HepG2 (cell line): ENCODE results near the gene MEX3A. TPM values are rescaled to one million over a fixed set of nuclear protein-coding genes. Genes with fewer than 3 reads are reported as not detected.

Source experiments
- CBX2 ChIP-seq, 2 experiments: fragments of 200-600 bp in 1 of 2; sonication (generic); formaldehyde crosslinking in 1 of 2; IDR thresholded peaks; 2 replicates each; pipeline versions ENCODE4 v1.7.0 to v1.8.1; 2018 to 2022; ENCODE audit warnings: low read depth in 2 of 2, low read length in 1 of 2, mild to moderate bottlenecking in 1 of 2, missing genetic modification reagents in 1 of 2
- MXI1 ChIP-seq: IDR thresholded peaks from 3 replicates; pipeline ENCODE4 v1.6.1; 2012; ENCODE audit warnings: low read depth, low read length, inconsistent platforms, borderline replicate concordance
- RFX1 ChIP-seq: fragments of 450-650 bp; IDR thresholded peaks from 2 replicates; pipeline ENCODE4 v1.6.1; 2017
- TCF12 ChIP-seq, 2 experiments: fragments of 450-650 bp in 1 of 2; sonication (generic) in 1 of 2; formaldehyde crosslinking in 1 of 2; IDR thresholded peaks; 2 replicates each; pipeline versions ENCODE4 v1.6.1 to v1.8.0; 2017 to 2022; ENCODE audit warnings: antibody characterized with exemption in 1 of 2, mild to moderate bottlenecking in 1 of 2, missing genetic modification reagents in 1 of 2, moderate library complexity in 1 of 2
- ZC3H4 ChIP-seq: sonication (generic); formaldehyde crosslinking; IDR thresholded peaks from 2 replicates; pipeline ENCODE4 v1.4.0; 2020; ENCODE audit warnings: missing genetic modification reagents, borderline replicate concordance
- ZNF331 ChIP-seq: sonication (generic); formaldehyde crosslinking; IDR thresholded peaks from 2 replicates; pipeline ENCODE4 v1.4.0; 2020; ENCODE audit warnings: missing genetic modification reagents
- ZNF652 ChIP-seq: IDR thresholded peaks from 2 replicates; pipeline ENCODE4 v1.6.1; 2016; ENCODE audit warnings: low read depth, borderline replicate concordance
- ZNF766 ChIP-seq: sonication (generic); formaldehyde crosslinking; IDR thresholded peaks from 2 replicates; pipeline ENCODE4 v1.5.0; 2020; ENCODE audit warnings: missing genetic modification reagents, borderline replicate concordance
- polyA plus RNA-seq, 8 experiments: library from polyadenylated mRNA; depleted of rRNA in 3 of 8; stranded (reverse) in 7 of 8; unstranded in 1 of 8; fragments of >200 nt; fragmentation: Illumina TruSeq in 4 of 8; extraction: Trizol in 4 of 8; gene quantifications; 2 replicates each; pipeline versions ENCODE4 v1.2.1 to v1.2.3, GENCODE V29; 2011 to 2016; ENCODE audit warnings: low read depth in 4 of 8, missing spikeins in 1 of 8, mixed read lengths in 1 of 8; ENCODE audit not compliant: insufficient read depth in 1 of 8
- total RNA-seq, 5 experiments: library from RNA; depleted of rRNA; stranded (reverse); fragments of >200 nt; fragmentation: Illumina TruSeq; extraction: Trizol; gene quantifications; 2 replicates each; pipeline ENCODE4 v1.2.3, GENCODE V29; 2016; ENCODE audit warnings: low read depth in 1 of 5
- TF ChIP-seq, protein P1 (sequence below): sonication (generic); formaldehyde crosslinking; IDR thresholded peaks from 2 replicates; pipeline ENCODE4; 2020; ENCODE audit warnings: missing genetic modification reagents, mild to moderate bottlenecking, borderline replicate concordance
- TF ChIP-seq, protein P2 (sequence below), 2 experiments: sonication (generic) in 1 of 2; formaldehyde crosslinking in 1 of 2; IDR thresholded peaks; 2 replicates each; pipeline versions ENCODE4 v1.4.0 to v1.6.1; 2018 to 2020; ENCODE audit warnings: missing genetic modification reagents in 2 of 2, borderline replicate concordance in 1 of 2, low read depth in 1 of 2, mild to moderate bottlenecking in 1 of 2, missing biosample characterization in 1 of 2
- TF ChIP-seq, protein P3 (sequence below): sonication (generic); formaldehyde crosslinking; IDR thresholded peaks from 2 replicates; pipeline ENCODE4 v1.8.0; 2022; ENCODE audit warnings: missing genetic modification reagents, low read depth, mild to moderate bottlenecking, borderline replicate concordance
- TF ChIP-seq, protein P4 (sequence below), 2 experiments: fragments of 450-650 bp in 1 of 2; sonication (generic) in 1 of 2; formaldehyde crosslinking in 1 of 2; IDR thresholded peaks; 2 replicates each; pipeline versions ENCODE4 v1.6.1 to v1.8.0; 2016 to 2022; ENCODE audit warnings: antibody characterized with exemption in 1 of 2, mild to moderate bottlenecking in 1 of 2, missing genetic modification reagents in 1 of 2

The MEX3A gene
- total and polyA plus RNA-seq, 2 of the 13 experiments (the other 11 are each of a cell fraction or from before 2014, with no cell fraction given) = 7.6 to 9.1 TPM

DNA sequence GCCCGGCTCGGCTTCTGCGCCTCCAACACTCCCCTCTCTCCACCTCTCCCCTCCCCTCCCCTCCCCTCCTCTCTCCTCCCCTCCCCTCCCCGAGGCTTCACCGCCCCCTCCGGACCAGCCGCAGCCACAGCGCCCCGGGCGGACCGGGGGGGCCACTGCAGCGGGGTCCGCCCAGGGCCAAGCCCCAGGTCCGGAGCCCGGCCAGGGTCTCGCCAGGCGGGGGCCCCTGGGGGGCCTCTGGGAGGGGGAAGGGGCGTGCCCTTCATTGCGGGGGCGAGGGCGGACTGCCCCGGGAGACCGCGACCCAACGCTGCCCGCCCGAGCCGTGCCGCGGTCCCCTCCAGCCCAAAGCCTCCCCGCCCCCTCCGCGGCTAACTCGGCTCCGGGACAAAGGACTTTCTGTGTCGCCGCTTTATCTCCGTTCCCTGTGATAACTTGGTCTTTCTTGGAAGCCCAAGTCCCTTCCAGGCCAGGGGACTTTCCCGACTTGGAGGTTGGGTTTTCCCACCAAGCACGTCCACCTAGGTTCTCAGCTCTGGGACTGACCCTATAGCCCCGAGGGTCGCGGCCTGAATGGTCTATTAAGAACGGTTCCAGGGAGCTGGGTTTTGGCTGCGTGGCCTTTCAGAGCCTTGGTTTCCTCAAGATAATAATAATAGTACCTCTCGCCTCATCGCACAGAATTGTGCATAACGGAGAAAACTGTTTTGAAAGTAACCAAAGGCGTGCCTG lies 28.3 kb downstream of the MEX3A start, which contains the start of gene UBQLN4 (continued):
- TF ChIP-seq, protein P1, sequence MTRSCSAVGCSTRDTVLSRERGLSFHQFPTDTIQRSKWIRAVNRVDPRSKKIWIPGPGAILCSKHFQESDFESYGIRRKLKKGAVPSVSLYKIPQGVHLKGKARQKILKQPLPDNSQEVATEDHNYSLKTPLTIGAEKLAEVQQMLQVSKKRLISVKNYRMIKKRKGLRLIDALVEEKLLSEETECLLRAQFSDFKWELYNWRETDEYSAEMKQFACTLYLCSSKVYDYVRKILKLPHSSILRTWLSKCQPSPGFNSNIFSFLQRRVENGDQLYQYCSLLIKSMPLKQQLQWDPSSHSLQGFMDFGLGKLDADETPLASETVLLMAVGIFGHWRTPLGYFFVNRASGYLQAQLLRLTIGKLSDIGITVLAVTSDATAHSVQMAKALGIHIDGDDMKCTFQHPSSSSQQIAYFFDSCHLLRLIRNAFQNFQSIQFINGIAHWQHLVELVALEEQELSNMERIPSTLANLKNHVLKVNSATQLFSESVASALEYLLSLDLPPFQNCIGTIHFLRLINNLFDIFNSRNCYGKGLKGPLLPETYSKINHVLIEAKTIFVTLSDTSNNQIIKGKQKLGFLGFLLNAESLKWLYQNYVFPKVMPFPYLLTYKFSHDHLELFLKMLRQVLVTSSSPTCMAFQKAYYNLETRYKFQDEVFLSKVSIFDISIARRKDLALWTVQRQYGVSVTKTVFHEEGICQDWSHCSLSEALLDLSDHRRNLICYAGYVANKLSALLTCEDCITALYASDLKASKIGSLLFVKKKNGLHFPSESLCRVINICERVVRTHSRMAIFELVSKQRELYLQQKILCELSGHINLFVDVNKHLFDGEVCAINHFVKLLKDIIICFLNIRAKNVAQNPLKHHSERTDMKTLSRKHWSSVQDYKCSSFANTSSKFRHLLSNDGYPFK (CRISPR knock-in tag) = no peak
- TF ChIP-seq, protein P2, sequence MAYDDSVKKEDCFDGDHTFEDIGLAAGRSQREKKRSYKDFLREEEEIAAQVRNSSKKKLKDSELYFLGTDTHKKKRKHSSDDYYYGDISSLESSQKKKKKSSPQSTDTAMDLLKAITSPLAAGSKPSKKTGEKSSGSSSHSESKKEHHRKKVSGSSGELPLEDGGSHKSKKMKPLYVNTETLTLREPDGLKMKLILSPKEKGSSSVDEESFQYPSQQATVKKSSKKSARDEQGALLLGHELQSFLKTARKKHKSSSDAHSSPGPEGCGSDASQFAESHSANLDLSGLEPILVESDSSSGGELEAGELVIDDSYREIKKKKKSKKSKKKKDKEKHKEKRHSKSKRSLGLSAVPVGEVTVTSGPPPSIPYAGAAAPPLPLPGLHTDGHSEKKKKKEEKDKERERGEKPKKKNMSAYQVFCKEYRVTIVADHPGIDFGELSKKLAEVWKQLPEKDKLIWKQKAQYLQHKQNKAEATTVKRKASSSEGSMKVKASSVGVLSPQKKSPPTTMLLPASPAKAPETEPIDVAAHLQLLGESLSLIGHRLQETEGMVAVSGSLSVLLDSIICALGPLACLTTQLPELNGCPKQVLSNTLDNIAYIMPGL (CRISPR knock-in tag; IDR thresholded peaks at IDR 0.05; ENCODE audit: borderline replicate concordance in 1 of 2, low read depth in 1 of 2) = peak in 1 of 2 experiments; percentile 43; a peak in 1 of 4 replicates
- TF ChIP-seq MXI1 (no peak), RFX1 (no peak), TCF12 (IDR thresholded peaks at IDR 0.05) (no peak), TCF12 (CRISPR knock-in tag; IDR thresholded peaks at IDR 0.05) (no peak), ZNF766 (CRISPR knock-in tag) (no peak), CBX2 (IDR thresholded peaks at IDR 0.05; ENCODE audit: low read depth, low read length) (no peak), CBX2 (CRISPR knock-in tag; IDR thresholded peaks at IDR 0.05; ENCODE audit: low read depth) (no peak), ZNF652 (no peak), ZC3H4 (CRISPR knock-in tag) (peak; percentile 82; the same call in 1 of the 2 replicates), ZNF331 (CRISPR knock-in tag) (no peak)
- TF ChIP-seq, protein P3, sequence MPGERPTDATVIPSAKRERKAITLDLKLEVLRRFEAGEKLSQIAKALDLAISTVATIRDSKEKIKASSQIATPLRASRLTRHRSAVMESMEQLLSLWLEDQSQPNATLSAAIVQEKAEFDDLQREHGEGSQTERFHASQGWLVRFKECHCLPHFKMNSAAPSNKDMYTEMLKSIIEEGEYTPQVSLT (CRISPR knock-in tag) = no peak
- TF ChIP-seq, protein P4, sequence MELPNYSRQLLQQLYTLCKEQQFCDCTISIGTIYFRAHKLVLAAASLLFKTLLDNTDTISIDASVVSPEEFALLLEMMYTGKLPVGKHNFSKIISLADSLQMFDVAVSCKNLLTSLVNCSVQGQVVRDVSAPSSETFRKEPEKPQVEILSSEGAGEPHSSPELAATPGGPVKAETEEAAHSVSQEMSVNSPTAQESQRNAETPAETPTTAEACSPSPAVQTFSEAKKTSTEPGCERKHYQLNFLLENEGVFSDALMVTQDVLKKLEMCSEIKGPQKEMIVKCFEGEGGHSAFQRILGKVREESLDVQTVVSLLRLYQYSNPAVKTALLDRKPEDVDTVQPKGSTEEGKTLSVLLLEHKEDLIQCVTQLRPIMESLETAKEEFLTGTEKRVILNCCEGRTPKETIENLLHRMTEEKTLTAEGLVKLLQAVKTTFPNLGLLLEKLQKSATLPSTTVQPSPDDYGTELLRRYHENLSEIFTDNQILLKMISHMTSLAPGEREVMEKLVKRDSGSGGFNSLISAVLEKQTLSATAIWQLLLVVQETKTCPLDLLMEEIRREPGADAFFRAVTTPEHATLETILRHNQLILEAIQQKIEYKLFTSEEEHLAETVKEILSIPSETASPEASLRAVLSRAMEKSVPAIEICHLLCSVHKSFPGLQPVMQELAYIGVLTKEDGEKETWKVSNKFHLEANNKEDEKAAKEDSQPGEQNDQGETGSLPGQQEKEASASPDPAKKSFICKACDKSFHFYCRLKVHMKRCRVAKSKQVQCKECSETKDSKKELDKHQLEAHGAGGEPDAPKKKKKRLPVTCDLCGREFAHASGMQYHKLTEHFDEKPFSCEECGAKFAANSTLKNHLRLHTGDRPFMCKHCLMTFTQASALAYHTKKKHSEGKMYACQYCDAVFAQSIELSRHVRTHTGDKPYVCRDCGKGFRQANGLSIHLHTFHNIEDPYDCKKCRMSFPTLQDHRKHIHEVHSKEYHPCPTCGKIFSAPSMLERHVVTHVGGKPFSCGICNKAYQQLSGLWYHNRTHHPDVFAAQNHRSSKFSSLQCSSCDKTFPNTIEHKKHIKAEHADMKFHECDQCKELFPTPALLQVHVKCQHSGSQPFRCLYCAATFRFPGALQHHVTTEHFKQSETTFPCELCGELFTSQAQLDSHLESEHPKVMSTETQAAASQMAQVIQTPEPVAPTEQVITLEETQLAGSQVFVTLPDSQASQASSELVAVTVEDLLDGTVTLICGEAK (IDR thresholded peaks at IDR 0.05) = no peak
- TF ChIP-seq, protein P4 (CRISPR knock-in tag; IDR thresholded peaks at IDR 0.05) = no peak
